GM12878 (cell line): ENCODE data around the gene ZNF532. TPM values are rescaled to one million over a fixed set of nuclear protein-coding genes. Genes with fewer than 3 reads are reported as not detected.

Experiments used
- ATAC-seq: fragments of 200-7000 bp; cut with Tn5 transposase; 3 replicates; pipeline ENCODE4 v1.9.1; 2020; ENCODE audit warnings: mild to moderate bottlenecking, moderate library complexity
- BruUV-seq: library from RNA; stranded (reverse); fragments of 400-500 nt; replicated peaks from 2 replicates; lab custom pipeline; 2021; lab: Mats Ljungman, UMichigan
- CTCF ChIA-PET: fragments of 300-600 bp; sonication (Branson Sonifier 250); formaldehyde crosslinking; extraction: SDS; loops from one replicate; lab custom pipeline; 2021; ENCODE audit warnings: inconsistent platforms; lab: Yijun Ruan, JAX
- POLR2A ChIA-PET: fragments of 350-600 bp; formaldehyde crosslinking; extraction: SDS; loops from one replicate; lab custom pipeline; 2021; ENCODE audit warnings: inconsistent platforms; lab: Charles Lee
- RAD21 ChIA-PET: fragments of 300-600 bp; sonication (Branson Sonifier 250); formaldehyde crosslinking; loops from one replicate; lab custom pipeline; 2023; ENCODE audit warnings: antibody characterized with exemption; ENCODE audit not compliant: unreplicated experiment; lab: Charles Lee
- SMC1A ChIA-PET: fragments of 300-600 bp; sonication (Branson Sonifier 250); formaldehyde crosslinking; loops from one replicate; lab custom pipeline; 2023; ENCODE audit not compliant: unreplicated experiment, uncharacterized antibody; lab: Charles Lee
- DNase-seq: peaks from one replicate; pipeline ENCODE4 v3.0.0-alpha.2; 2011; ENCODE audit warnings: low read depth, low spot score
- FAIRE-seq: peaks from 3 replicates; lab custom pipeline; 2011; peaks lifted over from hg19 to GRCh38; lab: Jason Lieb, UNC
- H2AFZ ChIP-seq: 2 replicates; pipeline ENCODE4 v1.6.0; 2011; ENCODE audit warnings: low read depth, low read length, control low read depth; ENCODE audit not compliant: control insufficient read depth
- H3K27ac ChIP-seq: 2 replicates; pipeline ENCODE4 v1.5.1; 2011; ENCODE audit warnings: control low read depth; ENCODE audit not compliant: control insufficient read depth, insufficient read depth
- H3K27me3 ChIP-seq, 2 experiments: replicated peaks in 1 of 2; 2 replicates each; pipeline versions ENCODE4 v1.6.0 to v1.6.1; 2011; ENCODE audit warnings: low read length in 1 of 2; ENCODE audit not compliant: control insufficient read depth in 2 of 2, insufficient read depth in 2 of 2
- H3K36me3 ChIP-seq, 2 experiments: 2 replicates each; pipeline ENCODE4 v1.5.1; 2011; ENCODE audit warnings: low read length in 1 of 2; ENCODE audit not compliant: control insufficient read depth in 2 of 2, insufficient read depth in 2 of 2
- H3K4me1 ChIP-seq: 2 replicates; pipeline ENCODE4 v1.6.1; 2011; ENCODE audit warnings: mild to moderate bottlenecking, low read length, moderate library complexity, mixed read lengths; ENCODE audit not compliant: control insufficient read depth, insufficient read depth
- H3K4me2 ChIP-seq: 2 replicates; pipeline ENCODE4 v1.6.0; 2011; ENCODE audit warnings: control low read depth; ENCODE audit not compliant: control insufficient read depth, insufficient read depth
- H3K4me3 ChIP-seq: fragments of 200-600 bp; sonication (generic); 2 replicates; pipeline ENCODE4 v1.5.1; 2016
- H3K79me2 ChIP-seq: 2 replicates; pipeline ENCODE4 v1.6.0; 2011; ENCODE audit warnings: low read length; ENCODE audit not compliant: control insufficient read depth, insufficient read depth
- H3K9ac ChIP-seq: 2 replicates; pipeline ENCODE4 v1.8.0; 2011; ENCODE audit warnings: low read length, control low read depth, mixed read lengths; ENCODE audit not compliant: control insufficient read depth, insufficient read depth
- H3K9me3 ChIP-seq: replicated peaks from 3 replicates; pipeline ENCODE4 v1.5.1; 2011; ENCODE audit warnings: mild to moderate bottlenecking, low read length; ENCODE audit not compliant: control insufficient read depth, insufficient read depth
- H4K20me1 ChIP-seq: 2 replicates; pipeline ENCODE4 v1.6.0; 2011; ENCODE audit not compliant: control insufficient read depth, insufficient read depth
- CBFB ChIP-seq: IDR thresholded peaks from 2 replicates; pipeline ENCODE4 v1.6.1; 2016; ENCODE audit warnings: antibody characterized with exemption, low read depth
- FOXM1 ChIP-seq: IDR thresholded peaks from 2 replicates; pipeline ENCODE4 v1.6.1; 2012; ENCODE audit warnings: low read depth, mild to moderate bottlenecking, inconsistent platforms, low read length, moderate library complexity
- HDAC2 ChIP-seq: fragments of 200-600 bp; sonication (generic); IDR thresholded peaks from 2 replicates; pipeline ENCODE4 v1.6.1; 2017
- HDAC6 ChIP-seq: fragments of 200-600 bp; sonication (generic); IDR thresholded peaks from one replicate; pipeline ENCODE4 v1.8.0; 2017; ENCODE audit warnings: antibody characterized with exemption; ENCODE audit not compliant: unreplicated experiment
- IKZF1 ChIP-seq: fragments of 450-650 bp; conservative IDR thresholded peaks from 2 replicates; pipeline ENCODE4 v1.6.1; 2017; ENCODE audit warnings: antibody characterized with exemption, mild to moderate bottlenecking
- IKZF2 ChIP-seq, 2 experiments: fragments of 450-650 bp; IDR thresholded peaks; 2 replicates each; pipeline ENCODE4 v1.6.1; 2017; ENCODE audit warnings: mild to moderate bottlenecking in 2 of 2, moderate library complexity in 2 of 2
- SMAD5 ChIP-seq: IDR thresholded peaks from 2 replicates; pipeline ENCODE4 v1.6.1; 2016; ENCODE audit warnings: antibody characterized with exemption, low read depth
- SMC3 ChIP-seq: IDR thresholded peaks from 2 replicates; pipeline ENCODE4 v1.6.1; 2011; ENCODE audit warnings: low read length, improper control_type of control experiment, borderline replicate concordance
- ZNF384 ChIP-seq: IDR thresholded peaks from 2 replicates; pipeline ENCODE4 v1.6.1; 2012; ENCODE audit warnings: low read depth, mild to moderate bottlenecking, low read length, improper control_type of control experiment, borderline replicate concordance
- WGBS: methylation state at CpG from one replicate; pipeline ENCODE4 v1.1.6; 2016; ENCODE audit warnings: low lambda C conversion rate; ENCODE audit not compliant: insufficient replicate concordance, insufficient coverage; ENCODE audit errors: missing lambda C conversion rate; 5-methylcytosine and 5-hydroxymethylcytosine counted together
- in situ Hi-C: fragments of 300-500 bp; cut with MboI; formaldehyde crosslinking; loops from 9 replicates; pipeline ENCODE4 v1.14.3; 2018; ENCODE audit warnings: mixed read lengths
- intact Hi-C: fragments of 100-400 bp; cut with micrococcal nuclease; formaldehyde crosslinking; loops from one replicate; pipeline ENCODE4 v1.14.2; 2022; ENCODE audit not compliant: unreplicated experiment
- polyA plus RNA-seq, 11 experiments: library from polyadenylated mRNA; depleted of rRNA in 4 of 11; unstranded in 6 of 11; stranded (reverse) in 5 of 11; fragments of >200 nt; fragmentation: Nextera tagmentation in 4 of 11; fragmentation: Illumina TruSeq in 1 of 11; extraction: Ambion mirVana in 4 of 11; extraction: Trizol in 1 of 11; gene quantifications; 1 replicate in 1 of 11; 2 replicates in 10 of 11; pipeline versions ENCODE4 v1.2.1 to v1.2.3, GENCODE V29; 2011 to 2016; ENCODE audit warnings: inconsistent platforms in 2 of 11, missing spikeins in 2 of 11, low read depth in 1 of 11
- total RNA-seq, 4 experiments: library from RNA; depleted of rRNA in 3 of 4; stranded (reverse); fragments of >200 nt in 3 of 4; fragmentation: Illumina TruSeq in 1 of 4; extraction: Trizol in 1 of 4; gene quantifications; 2 replicates each; pipeline versions ENCODE4 v1.2.1 to v1.2.3, GENCODE V29; 2013 to 2021
- TF ChIP-seq, protein P1 (sequence below): IDR thresholded peaks from 2 replicates; pipeline ENCODE4 v1.6.1; 2011; ENCODE audit warnings: low read depth, low read length, improper control_type of control experiment, borderline replicate concordance
- TF ChIP-seq, protein P2 (sequence below): IDR thresholded peaks from 2 replicates; pipeline ENCODE4 v1.6.1; 2011; ENCODE audit warnings: low read depth, mild to moderate bottlenecking, low read length, moderate library complexity, borderline replicate concordance; ENCODE audit errors: extremely low read depth
- TF ChIP-seq, protein P3 (sequence below): IDR thresholded peaks from 2 replicates; pipeline ENCODE4 v1.6.1; 2012; ENCODE audit warnings: low read depth, low read length, improper control_type of control experiment

The ZNF532 gene
- total and polyA plus RNA-seq, 10 of the 15 experiments (the other 5 are each of a cell fraction or from before 2014, with no cell fraction given), result 0.44 to 3.4 (median 1.4) TPM

DNA sequence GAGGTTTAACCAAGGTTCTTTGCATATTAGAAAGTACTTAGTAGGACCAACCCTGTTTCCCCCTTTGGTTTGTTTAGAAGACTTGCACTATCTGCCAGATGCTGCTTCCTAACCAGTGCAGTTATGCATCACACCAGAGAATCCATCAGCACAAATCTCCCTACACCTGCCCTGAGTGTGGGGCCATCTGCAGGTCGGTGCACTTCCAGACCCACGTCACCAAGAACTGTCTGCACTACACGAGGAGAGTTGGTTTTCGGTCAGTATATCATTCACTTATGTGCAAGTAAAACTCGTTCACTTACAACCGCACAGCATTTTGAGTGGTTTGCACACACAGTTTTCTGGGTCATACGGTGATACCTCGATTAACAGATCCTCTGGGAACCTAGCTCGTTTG, 69.7 kb downstream of the ZNF532 start:
- H4K20me1 ChIP-seq, result no peaks in the 10 kb centered on the region
- no peak overlapping the region for H3K4me3 ChIP-seq
- H3K27ac ChIP-seq, result no peak overlapping the region
- WGBS, result 42% methylated on average over 9 of the region's 9 CpGs
- SMC1A ChIA-PET, result no interaction called here
- ATAC-seq (no peak), FAIRE-seq (no peak), DNase-seq (no peak)
- H3K36me3 ChIP-seq, result 0 out of 4 replicates have a peak, but pooled peaks cover 0 to 4% of the 10 kb centered on the region in 2 experiments
- peaks cover 9% of the 10 kb centered on the region for H3K4me1 ChIP-seq
- in situ Hi-C loops, result no loop called here
- H3K27me3 ChIP-seq, result no peaks in the 10 kb centered on the region
- POLR2A ChIA-PET, result no interaction called here
- no TSS peak for BruUV-seq
- no peak overlapping the region for H2AFZ ChIP-seq
- RAD21 ChIA-PET, result no interaction called here
- H3K9ac ChIP-seq, result no peak overlapping the region
- CTCF ChIA-PET, result no interaction called here
- no peaks in the 10 kb centered on the region; the same call in 2 of the 3 replicates for H3K9me3 ChIP-seq
- H3K4me2 ChIP-seq, result no peak overlapping the region
- no peak for TF ChIP-seq SMAD5
- TF ChIP-seq HDAC6, result no peak
- TF ChIP-seq IKZF1, result no peak
- TF ChIP-seq, protein P1, sequence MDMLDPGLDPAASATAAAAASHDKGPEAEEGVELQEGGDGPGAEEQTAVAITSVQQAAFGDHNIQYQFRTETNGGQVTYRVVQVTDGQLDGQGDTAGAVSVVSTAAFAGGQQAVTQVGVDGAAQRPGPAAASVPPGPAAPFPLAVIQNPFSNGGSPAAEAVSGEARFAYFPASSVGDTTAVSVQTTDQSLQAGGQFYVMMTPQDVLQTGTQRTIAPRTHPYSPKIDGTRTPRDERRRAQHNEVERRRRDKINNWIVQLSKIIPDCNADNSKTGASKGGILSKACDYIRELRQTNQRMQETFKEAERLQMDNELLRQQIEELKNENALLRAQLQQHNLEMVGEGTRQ, result no peak
- TF ChIP-seq, protein P2, sequence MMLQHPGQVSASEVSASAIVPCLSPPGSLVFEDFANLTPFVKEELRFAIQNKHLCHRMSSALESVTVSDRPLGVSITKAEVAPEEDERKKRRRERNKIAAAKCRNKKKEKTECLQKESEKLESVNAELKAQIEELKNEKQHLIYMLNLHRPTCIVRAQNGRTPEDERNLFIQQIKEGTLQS, result no peak
- no peak for TF ChIP-seq HDAC2
- TF ChIP-seq, protein P3, sequence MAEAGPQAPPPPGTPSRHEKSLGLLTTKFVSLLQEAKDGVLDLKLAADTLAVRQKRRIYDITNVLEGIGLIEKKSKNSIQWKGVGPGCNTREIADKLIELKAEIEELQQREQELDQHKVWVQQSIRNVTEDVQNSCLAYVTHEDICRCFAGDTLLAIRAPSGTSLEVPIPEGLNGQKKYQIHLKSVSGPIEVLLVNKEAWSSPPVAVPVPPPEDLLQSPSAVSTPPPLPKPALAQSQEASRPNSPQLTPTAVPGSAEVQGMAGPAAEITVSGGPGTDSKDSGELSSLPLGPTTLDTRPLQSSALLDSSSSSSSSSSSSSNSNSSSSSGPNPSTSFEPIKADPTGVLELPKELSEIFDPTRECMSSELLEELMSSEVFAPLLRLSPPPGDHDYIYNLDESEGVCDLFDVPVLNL, result no peak
- no peak for TF ChIP-seq CBFB
- no peak for TF ChIP-seq FOXM1
- no peak for TF ChIP-seq IKZF2 (IDR thresholded peaks at IDR 0.05)
- TF ChIP-seq ZNF384, result no peak
- no peak for TF ChIP-seq SMC3
- no peaks in the 10 kb centered on the region for H3K79me2 ChIP-seq
- intact Hi-C loops, result no loop called here
